ENCODE results near the gene DARS1.

Gene DARS1

DNA sequence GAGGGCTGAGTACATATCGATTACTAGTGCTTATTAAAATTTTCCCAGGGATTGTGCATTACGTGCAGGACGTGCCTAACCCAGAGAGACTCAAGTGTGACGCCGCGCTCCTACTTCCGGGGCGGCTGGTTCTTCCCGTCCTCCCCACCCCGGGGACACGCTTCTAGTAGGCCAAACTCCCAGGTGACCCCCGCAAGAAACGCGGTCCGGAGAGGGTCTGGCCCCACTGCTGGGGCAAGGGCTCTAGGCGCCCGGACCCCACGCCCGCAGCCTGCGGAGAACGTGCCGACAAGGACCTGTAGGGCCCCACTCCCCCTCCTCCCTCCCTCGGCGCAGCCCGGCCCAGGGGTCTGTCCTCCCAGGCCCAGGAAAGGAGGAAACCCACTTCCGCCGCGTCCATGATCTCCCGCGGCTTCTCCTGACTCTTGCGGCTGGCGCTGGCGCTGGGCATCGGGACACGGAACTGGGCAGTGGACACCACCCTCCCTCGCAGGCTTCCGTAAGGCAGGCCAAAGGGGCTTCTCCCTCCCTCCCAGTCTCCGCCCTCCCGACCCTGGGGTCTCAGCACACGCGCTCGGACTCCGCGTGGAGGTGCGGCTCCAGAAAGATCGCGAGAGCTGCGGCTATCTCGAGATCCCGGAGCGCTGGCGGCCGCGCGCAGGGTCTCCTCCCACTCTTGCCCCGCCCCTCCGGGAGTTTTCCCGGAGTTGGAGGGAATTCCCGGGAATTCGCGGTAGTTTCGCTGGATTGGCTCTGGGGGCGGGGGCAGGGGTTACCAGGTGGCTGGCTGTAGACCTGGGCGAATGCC is at the start of gene DARS1 (continued):
- TF ChIP-seq, protein P1, sequence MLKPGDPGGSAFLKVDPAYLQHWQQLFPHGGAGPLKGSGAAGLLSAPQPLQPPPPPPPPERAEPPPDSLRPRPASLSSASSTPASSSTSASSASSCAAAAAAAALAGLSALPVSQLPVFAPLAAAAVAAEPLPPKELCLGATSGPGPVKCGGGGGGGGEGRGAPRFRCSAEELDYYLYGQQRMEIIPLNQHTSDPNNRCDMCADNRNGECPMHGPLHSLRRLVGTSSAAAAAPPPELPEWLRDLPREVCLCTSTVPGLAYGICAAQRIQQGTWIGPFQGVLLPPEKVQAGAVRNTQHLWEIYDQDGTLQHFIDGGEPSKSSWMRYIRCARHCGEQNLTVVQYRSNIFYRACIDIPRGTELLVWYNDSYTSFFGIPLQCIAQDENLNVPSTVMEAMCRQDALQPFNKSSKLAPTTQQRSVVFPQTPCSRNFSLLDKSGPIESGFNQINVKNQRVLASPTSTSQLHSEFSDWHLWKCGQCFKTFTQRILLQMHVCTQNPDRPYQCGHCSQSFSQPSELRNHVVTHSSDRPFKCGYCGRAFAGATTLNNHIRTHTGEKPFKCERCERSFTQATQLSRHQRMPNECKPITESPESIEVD (tag by site-specific recombination; IDR thresholded peaks at IDR 0.05) = no peak
- TF ChIP-seq, protein P2, sequence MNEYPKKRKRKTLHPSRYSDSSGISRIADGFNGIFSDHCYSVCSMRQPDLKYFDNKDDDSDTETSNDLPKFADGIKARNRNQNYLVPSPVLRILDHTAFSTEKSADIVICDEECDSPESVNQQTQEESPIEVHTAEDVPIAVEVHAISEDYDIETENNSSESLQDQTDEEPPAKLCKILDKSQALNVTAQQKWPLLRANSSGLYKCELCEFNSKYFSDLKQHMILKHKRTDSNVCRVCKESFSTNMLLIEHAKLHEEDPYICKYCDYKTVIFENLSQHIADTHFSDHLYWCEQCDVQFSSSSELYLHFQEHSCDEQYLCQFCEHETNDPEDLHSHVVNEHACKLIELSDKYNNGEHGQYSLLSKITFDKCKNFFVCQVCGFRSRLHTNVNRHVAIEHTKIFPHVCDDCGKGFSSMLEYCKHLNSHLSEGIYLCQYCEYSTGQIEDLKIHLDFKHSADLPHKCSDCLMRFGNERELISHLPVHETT (tag by site-specific recombination; IDR thresholded peaks at IDR 0.05) = no peak
- TF ChIP-seq, protein P3, sequence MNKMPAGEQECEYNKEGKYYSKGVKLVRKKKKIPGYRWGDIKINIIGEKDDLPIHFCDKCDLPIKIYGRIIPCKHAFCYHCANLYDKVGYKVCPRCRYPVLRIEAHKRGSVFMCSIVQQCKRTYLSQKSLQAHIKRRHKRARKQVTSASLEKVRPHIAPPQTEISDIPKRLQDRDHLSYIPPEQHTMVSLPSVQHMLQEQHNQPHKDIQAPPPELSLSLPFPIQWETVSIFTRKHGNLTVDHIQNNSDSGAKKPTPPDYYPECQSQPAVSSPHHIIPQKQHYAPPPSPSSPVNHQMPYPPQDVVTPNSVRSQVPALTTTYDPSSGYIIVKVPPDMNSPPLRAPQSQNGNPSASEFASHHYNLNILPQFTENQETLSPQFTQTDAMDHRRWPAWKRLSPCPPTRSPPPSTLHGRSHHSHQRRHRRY (tag by site-specific recombination; IDR thresholded peaks at IDR 0.05) = no peak
- TF ChIP-seq, protein P4, sequence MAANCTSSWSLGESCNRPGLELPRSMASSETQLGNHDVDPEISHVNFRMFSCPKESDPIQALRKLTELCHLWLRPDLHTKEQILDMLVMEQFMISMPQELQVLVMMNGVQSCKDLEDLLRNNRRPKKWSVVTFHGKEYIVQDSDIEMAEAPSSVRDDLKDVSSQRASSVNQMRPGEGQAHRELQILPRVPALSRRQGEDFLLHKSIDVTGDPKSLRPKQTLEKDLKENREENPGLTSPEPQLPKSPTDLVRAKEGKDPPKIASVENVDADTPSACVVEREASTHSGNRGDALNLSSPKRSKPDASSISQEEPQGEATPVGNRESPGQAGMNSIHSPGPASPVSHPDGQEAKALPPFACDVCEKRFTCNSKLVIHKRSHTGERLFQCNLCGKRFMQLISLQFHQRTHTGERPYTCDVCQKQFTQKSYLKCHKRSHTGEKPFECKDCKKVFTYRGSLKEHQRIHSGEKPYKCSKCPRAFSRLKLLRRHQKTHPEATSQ (tag by site-specific recombination; IDR thresholded peaks at IDR 0.05) = peak; percentile 70; the same call in 1 of the 2 replicates
- TF ChIP-seq, protein P5, sequence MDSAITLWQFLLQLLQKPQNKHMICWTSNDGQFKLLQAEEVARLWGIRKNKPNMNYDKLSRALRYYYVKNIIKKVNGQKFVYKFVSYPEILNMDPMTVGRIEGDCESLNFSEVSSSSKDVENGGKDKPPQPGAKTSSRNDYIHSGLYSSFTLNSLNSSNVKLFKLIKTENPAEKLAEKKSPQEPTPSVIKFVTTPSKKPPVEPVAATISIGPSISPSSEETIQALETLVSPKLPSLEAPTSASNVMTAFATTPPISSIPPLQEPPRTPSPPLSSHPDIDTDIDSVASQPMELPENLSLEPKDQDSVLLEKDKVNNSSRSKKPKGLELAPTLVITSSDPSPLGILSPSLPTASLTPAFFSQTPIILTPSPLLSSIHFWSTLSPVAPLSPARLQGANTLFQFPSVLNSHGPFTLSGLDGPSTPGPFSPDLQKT (IDR thresholded peaks at IDR 0.05; ENCODE audit: borderline replicate concordance, low read depth, low read length) = no peak
- no peak for TF ChIP-seq ZNF221 (tag by site-specific recombination; IDR thresholded peaks at IDR 0.05; ENCODE audit: borderline replicate concordance)
- no peak for TF ChIP-seq ZNF274 (IDR thresholded peaks at IDR 0.05; ENCODE audit: low read length)
- TF ChIP-seq ZNF274 (tag by site-specific recombination; IDR thresholded peaks at IDR 0.05; ENCODE audit: borderline replicate concordance) = no peak
- peak; percentile 86 for TF ChIP-seq ZNF76 (tag by site-specific recombination; IDR thresholded peaks at IDR 0.05; ENCODE audit: borderline replicate concordance, low read depth)
- TF ChIP-seq TCF7L2 (IDR thresholded peaks at IDR 0.05; ENCODE audit: borderline replicate concordance, low read depth, low read length) = no peak
- no peak for TF ChIP-seq ZNF621 (tag by site-specific recombination; IDR thresholded peaks at IDR 0.05)
- TF ChIP-seq, protein P6, sequence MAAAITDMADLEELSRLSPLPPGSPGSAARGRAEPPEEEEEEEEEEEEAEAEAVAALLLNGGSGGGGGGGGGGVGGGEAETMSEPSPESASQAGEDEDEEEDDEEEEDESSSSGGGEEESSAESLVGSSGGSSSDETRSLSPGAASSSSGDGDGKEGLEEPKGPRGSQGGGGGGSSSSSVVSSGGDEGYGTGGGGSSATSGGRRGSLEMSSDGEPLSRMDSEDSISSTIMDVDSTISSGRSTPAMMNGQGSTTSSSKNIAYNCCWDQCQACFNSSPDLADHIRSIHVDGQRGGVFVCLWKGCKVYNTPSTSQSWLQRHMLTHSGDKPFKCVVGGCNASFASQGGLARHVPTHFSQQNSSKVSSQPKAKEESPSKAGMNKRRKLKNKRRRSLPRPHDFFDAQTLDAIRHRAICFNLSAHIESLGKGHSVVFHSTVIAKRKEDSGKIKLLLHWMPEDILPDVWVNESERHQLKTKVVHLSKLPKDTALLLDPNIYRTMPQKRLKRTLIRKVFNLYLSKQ (tag by site-specific recombination; IDR thresholded peaks at IDR 0.05; ENCODE audit: borderline replicate concordance) = no peak
- TF ChIP-seq, protein P7, sequence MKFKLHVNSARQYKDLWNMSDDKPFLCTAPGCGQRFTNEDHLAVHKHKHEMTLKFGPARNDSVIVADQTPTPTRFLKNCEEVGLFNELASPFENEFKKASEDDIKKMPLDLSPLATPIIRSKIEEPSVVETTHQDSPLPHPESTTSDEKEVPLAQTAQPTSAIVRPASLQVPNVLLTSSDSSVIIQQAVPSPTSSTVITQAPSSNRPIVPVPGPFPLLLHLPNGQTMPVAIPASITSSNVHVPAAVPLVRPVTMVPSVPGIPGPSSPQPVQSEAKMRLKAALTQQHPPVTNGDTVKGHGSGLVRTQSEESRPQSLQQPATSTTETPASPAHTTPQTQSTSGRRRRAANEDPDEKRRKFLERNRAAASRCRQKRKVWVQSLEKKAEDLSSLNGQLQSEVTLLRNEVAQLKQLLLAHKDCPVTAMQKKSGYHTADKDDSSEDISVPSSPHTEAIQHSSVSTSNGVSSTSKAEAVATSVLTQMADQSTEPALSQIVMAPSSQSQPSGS (tag by site-specific recombination; IDR thresholded peaks at IDR 0.05; ENCODE audit: low read depth) = no peak
- TF ChIP-seq HOXD13 (CRISPR knock-in tag; IDR thresholded peaks at IDR 0.05; ENCODE audit: borderline replicate concordance) = no peak
- no peak for TF ChIP-seq ZBTB1 (tag by site-specific recombination; IDR thresholded peaks at IDR 0.05)
- TF ChIP-seq MZF1 (tag by site-specific recombination; IDR thresholded peaks at IDR 0.05; ENCODE audit: borderline replicate concordance) = no peak
- no peak for TF ChIP-seq ZNF354C (tag by site-specific recombination; IDR thresholded peaks at IDR 0.05; ENCODE audit: borderline replicate concordance, low read depth)
- no peak for TF ChIP-seq ZNF785 (tag by site-specific recombination; IDR thresholded peaks at IDR 0.05)
- TF ChIP-seq GLI2 (tag by site-specific recombination; IDR thresholded peaks at IDR 0.05; ENCODE audit: borderline replicate concordance, low read depth) = no peak
- TF ChIP-seq ZNF768 (tag by site-specific recombination; IDR thresholded peaks at IDR 0.05) = no peak
- TF ChIP-seq ZNF843 (tag by site-specific recombination; IDR thresholded peaks at IDR 0.05) = peak; percentile 34; the same call in 1 of the 2 replicates
- peak; percentile 78; the same call in 1 of the 2 replicates for TF ChIP-seq EGR2 (tag by site-specific recombination; IDR thresholded peaks at IDR 0.05; ENCODE audit: low read depth)
- TF ChIP-seq, protein P8, sequence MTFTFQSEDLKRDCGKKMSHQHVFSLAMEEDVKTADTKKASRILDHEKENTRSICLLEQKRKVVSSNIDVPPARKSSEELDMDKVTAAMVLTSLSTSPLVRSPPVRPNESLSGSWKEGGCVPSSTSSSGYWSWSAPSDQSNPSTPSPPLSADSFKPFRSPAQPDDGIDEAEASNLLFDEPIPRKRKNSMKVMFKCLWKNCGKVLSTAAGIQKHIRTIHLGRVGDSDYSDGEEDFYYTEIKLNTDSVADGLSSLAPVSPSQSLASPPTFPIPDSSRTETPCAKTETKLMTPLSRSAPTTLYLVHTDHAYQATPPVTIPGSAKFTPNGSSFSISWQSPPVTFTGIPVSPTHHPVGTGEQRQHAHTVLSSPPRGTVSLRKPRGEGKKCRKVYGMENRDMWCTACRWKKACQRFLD (tag by site-specific recombination; IDR thresholded peaks at IDR 0.05) = no peak
- no peak for TF ChIP-seq ZNF202 (tag by site-specific recombination; IDR thresholded peaks at IDR 0.05; ENCODE audit: borderline replicate concordance)
- TF ChIP-seq, protein P9, sequence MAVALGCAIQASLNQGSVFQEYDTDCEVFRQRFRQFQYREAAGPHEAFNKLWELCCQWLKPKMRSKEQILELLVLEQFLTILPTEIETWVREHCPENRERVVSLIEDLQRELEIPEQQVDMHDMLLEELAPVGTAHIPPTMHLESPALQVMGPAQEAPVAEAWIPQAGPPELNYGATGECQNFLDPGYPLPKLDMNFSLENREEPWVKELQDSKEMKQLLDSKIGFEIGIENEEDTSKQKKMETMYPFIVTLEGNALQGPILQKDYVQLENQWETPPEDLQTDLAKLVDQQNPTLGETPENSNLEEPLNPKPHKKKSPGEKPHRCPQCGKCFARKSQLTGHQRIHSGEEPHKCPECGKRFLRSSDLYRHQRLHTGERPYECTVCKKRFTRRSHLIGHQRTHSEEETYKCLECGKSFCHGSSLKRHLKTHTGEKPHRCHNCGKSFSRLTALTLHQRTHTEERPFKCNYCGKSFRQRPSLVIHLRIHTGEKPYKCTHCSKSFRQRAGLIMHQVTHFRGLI (tag by site-specific recombination; IDR thresholded peaks at IDR 0.05) = no peak

Data from HEK293 (cell line).